Suppressor macrophage treated with lipopolysaccharide for 4 hours (primary cell): ENCODE data around the gene GHRL.
"Not testable (repeated sequence)": the region's sequence is repeated elsewhere in the genome, so short reads cannot be mapped to it uniquely, and the experiment has no call there.

Source experiments
- DNase-seq: peaks from one replicate; pipeline ENCODE4 v3.0.0-alpha.2; 2020

GHRL gene

GRCh38 chr3:10322352-10322710 lies 29.6 kb upstream of the GHRL start:
- peak; percentile 42 for DNase-seq

GRCh38 chr3:10321630-10322351 lies 29.0 kb upstream of the GHRL start:
- DNase-seq, result no peak

GRCh38 chr3:10320320-10320677 lies 27.6 kb upstream of the GHRL start:
- DNase-seq, result no peak

- no peak for DNase-seq
Observed at GRCh38 chr3:10319804-10320203, 27.1 kb upstream of the GHRL start.

GRCh38 chr3:10319251-10319650 lies 26.5 kb upstream of the GHRL start:
- no peak for DNase-seq

- no peak for DNase-seq
Observed at GRCh38 chr3:10317961-10318350, 25.2 kb upstream of the GHRL start.

- DNase-seq, result no peak
Observed at GRCh38 chr3:10317311-10317960, 24.7 kb upstream of the GHRL start.

- DNase-seq, result no peak
Observed at GRCh38 chr3:10315771-10316344, 23.1 kb upstream of the GHRL start.

- DNase-seq, result no peak
Observed at GRCh38 chr3:10315101-10315500, 22.4 kb upstream of the GHRL start.

GRCh38 chr3:10312861-10313260 lies 20.1 kb upstream of the GHRL start:
- no peak for DNase-seq

- no peak for DNase-seq
Observed at GRCh38 chr3:10312391-10312790, 19.6 kb upstream of the GHRL start.

GRCh38 chr3:10311710-10312109 lies 19.0 kb upstream of the GHRL start:
- no peak for DNase-seq

- no peak for DNase-seq
Observed at GRCh38 chr3:10310578-10310977, 17.8 kb upstream of the GHRL start.

- DNase-seq, result no peak
Observed at GRCh38 chr3:10309736-10310135, 17.0 kb upstream of the GHRL start.

GRCh38 chr3:10308678-10309077 lies 15.9 kb upstream of the GHRL start:
- DNase-seq, result no peak

GRCh38 chr3:10306156-10306555 lies 13.4 kb upstream of the GHRL start:
- no peak for DNase-seq

- no peak for DNase-seq
Observed at GRCh38 chr3:10305331-10305902, 12.7 kb upstream of the GHRL start.

- no peak for DNase-seq
Observed at GRCh38 chr3:10304905-10305304, 12.2 kb upstream of the GHRL start.

- no peak for DNase-seq
Observed at GRCh38 chr3:10303785-10304184, 11.0 kb upstream of the GHRL start.

GRCh38 chr3:10303105-10303504 lies 10.4 kb upstream of the GHRL start:
- no peak for DNase-seq

GRCh38 chr3:10300087-10300486 lies 7.3 kb upstream of the GHRL start:
- no peak for DNase-seq

GRCh38 chr3:10299679-10300078 lies 6.9 kb upstream of the GHRL start:
- no peak for DNase-seq

- no peak for DNase-seq
Observed at GRCh38 chr3:10299175-10299574, 6.4 kb upstream of the GHRL start.

- DNase-seq, result not testable (repeated sequence)
Observed at GRCh38 chr3:10298064-10298463, 5.3 kb upstream of the GHRL start.
